ENCODE results near the gene MFSD6.
"Not testable (repeated sequence)": the region's sequence is repeated elsewhere in the genome, so short reads cannot be mapped to it uniquely, and the experiment has no call there.

The MFSD6 gene

DNA sequence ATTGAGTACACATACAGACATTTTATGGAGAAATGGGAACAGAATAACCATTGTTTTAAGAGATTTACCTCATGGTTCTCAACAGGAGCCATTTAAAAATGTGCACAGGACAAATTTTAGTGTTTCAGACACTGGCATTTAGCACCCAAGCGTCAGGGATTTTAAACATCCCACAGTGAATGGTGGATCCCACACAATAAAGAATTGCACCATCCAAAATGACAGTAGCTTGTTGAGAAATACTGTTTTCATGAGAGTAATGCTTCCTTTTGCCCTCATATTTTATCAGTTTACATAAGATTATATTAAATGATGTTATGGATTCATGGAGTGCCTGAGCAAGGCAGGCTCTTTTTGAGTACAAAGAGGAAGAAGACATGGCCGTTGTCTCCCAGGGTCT lies 54.0 kb downstream of the MFSD6 start:
- TF ChIP-seq, protein P1, sequence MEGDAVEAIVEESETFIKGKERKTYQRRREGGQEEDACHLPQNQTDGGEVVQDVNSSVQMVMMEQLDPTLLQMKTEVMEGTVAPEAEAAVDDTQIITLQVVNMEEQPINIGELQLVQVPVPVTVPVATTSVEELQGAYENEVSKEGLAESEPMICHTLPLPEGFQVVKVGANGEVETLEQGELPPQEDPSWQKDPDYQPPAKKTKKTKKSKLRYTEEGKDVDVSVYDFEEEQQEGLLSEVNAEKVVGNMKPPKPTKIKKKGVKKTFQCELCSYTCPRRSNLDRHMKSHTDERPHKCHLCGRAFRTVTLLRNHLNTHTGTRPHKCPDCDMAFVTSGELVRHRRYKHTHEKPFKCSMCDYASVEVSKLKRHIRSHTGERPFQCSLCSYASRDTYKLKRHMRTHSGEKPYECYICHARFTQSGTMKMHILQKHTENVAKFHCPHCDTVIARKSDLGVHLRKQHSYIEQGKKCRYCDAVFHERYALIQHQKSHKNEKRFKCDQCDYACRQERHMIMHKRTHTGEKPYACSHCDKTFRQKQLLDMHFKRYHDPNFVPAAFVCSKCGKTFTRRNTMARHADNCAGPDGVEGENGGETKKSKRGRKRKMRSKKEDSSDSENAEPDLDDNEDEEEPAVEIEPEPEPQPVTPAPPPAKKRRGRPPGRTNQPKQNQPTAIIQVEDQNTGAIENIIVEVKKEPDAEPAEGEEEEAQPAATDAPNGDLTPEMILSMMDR (IDR thresholded peaks at IDR 0.05; ENCODE audit: low read depth, low read length): no peak
- DNase-seq (ENCODE audit: low read depth in 2 of 2): no peak
- no peak overlapping the region for H3K4me3 ChIP-seq (replicated peaks in 1 of 2; ENCODE audit: low read depth in 2 of 2, low read length in 2 of 2)

DNA sequence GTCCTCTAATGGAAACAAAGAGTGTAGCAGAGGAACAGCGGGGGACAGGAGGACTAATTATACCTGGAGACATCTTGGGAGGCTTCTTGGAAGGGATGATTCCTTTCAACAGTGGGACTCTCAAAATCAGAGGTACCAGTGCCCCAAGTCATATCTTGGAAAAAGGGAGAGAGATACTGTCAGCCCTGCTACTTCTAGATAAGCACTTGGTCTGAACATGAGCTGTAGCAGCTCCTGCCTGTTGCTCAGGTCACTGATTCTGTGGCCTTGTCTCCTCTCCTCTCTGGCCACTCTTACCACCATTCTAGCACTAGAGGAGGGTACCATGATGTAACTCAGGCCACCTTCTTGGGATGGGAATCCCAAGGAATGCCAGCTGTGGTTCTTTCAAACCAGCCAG lies 54.5 kb downstream of the MFSD6 start:
- no peak overlapping the region for H3K4me3 ChIP-seq (replicated peaks in 1 of 2; ENCODE audit: low read depth in 2 of 2, low read length in 2 of 2)
- TF ChIP-seq, protein P1 (IDR thresholded peaks at IDR 0.05; ENCODE audit: low read depth, low read length): no peak
- no peak for DNase-seq (ENCODE audit: low read depth in 2 of 2)

DNA sequence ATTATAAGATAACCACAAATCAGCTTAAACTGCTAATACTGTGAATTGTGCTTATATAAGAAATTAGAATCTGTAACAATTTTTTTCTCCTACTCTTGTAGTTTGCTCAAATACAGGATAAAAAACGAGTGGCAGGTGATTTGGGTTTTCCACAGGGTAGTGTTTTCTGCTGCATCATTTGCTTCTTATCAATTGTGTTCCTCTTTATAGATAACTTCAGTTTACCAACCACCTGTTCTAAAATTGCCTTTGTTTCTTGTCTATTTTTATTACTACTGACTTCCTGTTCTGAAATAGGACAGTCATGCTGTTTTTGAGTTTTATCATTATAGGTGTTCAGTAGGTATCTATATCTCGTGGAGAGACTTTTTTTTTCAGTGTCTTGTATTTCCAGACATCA lies 56.9 kb downstream of the MFSD6 start:
- no peak overlapping the region for H3K4me3 ChIP-seq (replicated peaks in 1 of 2; ENCODE audit: low read depth in 2 of 2, low read length in 2 of 2)
- DNase-seq (ENCODE audit: low read depth in 2 of 2): no peak
- TF ChIP-seq, protein P1 (IDR thresholded peaks at IDR 0.05; ENCODE audit: low read depth, low read length): no peak

DNA sequence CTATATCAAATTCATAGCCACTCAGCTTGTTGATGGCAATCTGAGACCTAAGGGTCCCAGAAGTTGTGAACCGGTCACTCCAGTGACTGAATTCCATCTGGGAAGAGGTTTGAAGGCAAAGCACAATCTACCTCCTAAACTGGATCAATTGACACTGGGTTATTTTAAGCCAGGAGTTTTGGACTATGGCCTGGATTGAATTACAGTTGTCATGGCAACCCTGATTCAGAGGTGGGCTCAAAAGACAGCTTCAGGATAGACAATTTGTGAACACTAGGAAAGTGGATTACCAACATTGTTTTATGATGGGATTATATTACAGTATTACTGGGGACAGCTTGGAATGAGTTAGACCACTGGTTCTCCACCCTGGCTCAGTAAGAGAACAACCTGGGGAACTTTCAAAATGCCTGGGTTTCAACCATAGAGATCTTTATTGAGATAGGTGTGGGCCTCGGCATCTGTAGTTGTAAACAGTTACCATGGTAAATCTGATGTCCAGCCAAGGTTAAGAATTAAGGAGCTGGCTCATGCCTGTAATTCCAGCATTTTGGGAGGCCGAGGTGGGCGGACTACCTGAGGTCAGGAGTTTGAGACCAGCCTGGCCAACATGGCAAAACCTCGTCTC lies 58.8 kb downstream of the MFSD6 start:
- no peak for DNase-seq (ENCODE audit: low read depth in 2 of 2)
- H3K4me3 ChIP-seq (replicated peaks in 1 of 2; ENCODE audit: low read depth in 2 of 2, low read length in 2 of 2): no peak overlapping the region
- TF ChIP-seq, protein P1 (IDR thresholded peaks at IDR 0.05; ENCODE audit: low read depth, low read length): no peak

DNA sequence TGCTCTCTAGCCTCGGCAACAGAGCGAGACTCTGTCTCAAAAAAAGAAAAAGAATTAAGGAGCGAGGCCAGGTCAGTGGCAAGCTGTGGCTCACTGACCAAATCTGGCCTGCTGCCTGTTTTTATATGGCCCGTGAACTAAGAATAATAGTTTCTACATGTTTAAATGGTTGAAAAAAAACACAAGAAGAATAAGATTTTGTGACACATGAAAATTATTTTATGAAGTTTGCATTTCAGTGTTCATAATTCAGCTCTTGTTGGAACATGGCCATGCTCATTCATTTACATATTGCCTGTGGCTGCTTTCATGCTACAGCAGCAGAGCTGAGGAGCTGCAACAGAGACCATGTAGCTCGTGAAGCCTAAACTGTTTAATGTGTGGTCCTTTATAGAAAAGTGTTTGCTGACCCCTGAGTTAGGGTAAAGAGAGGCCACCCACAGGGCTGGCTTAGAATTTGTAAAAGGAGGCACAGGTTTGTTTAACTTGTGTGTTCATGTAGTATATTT lies 59.5 kb downstream of the MFSD6 start:
- H3K4me3 ChIP-seq (replicated peaks in 1 of 2; ENCODE audit: low read depth in 2 of 2, low read length in 2 of 2): no peak overlapping the region
- TF ChIP-seq, protein P1 (IDR thresholded peaks at IDR 0.05; ENCODE audit: low read depth, low read length): no peak

DNA sequence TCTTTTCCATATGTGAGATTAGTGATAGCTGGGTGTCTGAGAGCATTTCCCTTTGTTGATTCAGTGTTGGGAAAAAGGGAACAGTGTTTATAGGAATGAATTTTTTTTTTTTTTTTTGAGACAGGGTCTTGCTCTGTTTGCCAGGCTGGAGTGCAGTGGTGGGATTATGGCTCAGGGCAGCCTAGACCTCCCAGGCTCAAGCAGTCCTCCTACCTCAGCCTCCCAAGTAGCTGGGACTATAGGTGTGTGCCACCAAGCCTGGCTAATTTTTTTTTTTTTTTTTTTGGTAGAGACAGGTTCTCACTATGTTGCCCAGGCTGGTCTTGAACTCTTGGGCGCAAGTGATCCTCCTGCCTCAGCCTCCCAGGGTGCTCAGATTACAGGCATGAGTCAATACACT lies 60.2 kb downstream of the MFSD6 start:
- not testable (repeated sequence) for H3K4me3 ChIP-seq (replicated peaks in 1 of 2; ENCODE audit: low read depth in 2 of 2, low read length in 2 of 2); DNase-seq (ENCODE audit: low read depth in 2 of 2)

More for the DNA sequence above, 59.5 kb downstream of the MFSD6 start:
- peak; percentile 20 to 24 for DNase-seq (ENCODE audit: low read depth in 2 of 2)

DNA sequence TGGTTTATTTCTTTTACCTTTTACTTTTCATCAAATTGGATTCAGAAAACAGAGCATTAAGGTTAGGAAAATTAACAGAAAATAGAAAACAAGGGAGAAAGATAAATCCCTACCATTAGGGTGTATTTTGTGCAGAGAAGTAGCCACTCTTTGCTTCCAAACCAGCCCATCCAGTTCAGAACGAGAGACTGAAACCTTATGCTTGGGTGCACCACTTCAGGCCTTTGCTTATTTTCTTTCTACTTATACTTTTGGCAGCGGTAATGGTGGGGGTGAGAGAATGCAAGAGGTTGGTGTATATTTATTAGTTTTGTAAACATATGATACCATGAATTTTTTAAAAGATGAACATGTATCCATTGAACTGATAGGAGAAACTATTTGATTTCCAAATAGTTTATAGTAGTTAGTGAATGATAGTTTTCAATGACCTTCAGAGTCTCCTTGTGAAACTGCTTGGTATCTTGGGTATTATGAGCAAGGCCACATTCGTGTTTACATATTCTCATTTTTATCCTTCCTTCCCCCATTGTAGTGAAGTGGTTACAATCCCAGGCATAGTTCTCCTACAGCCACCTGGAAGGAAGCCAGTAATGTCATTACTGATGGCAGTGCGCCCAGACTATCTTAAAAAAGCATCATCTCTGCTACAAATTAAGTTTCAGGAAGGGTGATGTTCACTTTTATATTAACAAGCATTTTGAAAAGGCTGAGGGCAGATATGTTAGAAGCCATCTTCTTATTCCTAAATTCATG lies 60.8 kb downstream of the MFSD6 start:
- no peak overlapping the region for H3K4me3 ChIP-seq (replicated peaks in 1 of 2; ENCODE audit: low read depth in 2 of 2, low read length in 2 of 2)
- TF ChIP-seq, protein P1 (IDR thresholded peaks at IDR 0.05; ENCODE audit: low read depth, low read length): no peak
- peak; percentile 98 for DNase-seq (ENCODE audit: low read depth in 2 of 2)
